K562 (cell line): ENCODE results near the gene KNDC1. TPM values are rescaled to one million over a fixed set of nuclear protein-coding genes. Genes with fewer than 3 reads are reported as not detected.

ENCODE experiments used
- ATAC-seq: fragments of 200-7000 bp; cut with Tn5 transposase; 3 replicates; pipeline ENCODE4 v1.9.1; 2020; ENCODE audit warnings: moderate library complexity
- BruUV-seq: library from RNA; stranded (reverse); fragments of 400-500 nt; replicated peaks from 2 replicates; lab custom pipeline; 2021; lab: Mats Ljungman, UMichigan
- CTCF ChIA-PET: fragments of 300-600 bp; formaldehyde crosslinking; extraction: SDS; loops from one replicate; lab custom pipeline; 2021; ENCODE audit warnings: low intra/inter-chr PET ratio; lab: Yijun Ruan, JAX
- POLR2A ChIA-PET: fragments of 300-600, 350-650 bp; sonication (Branson Sonifier 250); formaldehyde crosslinking; extraction: SDS; loops from one replicate; lab custom pipeline; 2021; ENCODE audit warnings: antibody characterized with exemption, inconsistent platforms; lab: Yijun Ruan, JAX
- DNase-seq, 4 experiments: peaks; one replicate each; pipeline versions ENCODE4 v3.0.0 to v3.0.0-alpha.2; 2011 to 2018; ENCODE audit warnings: low spot score in 3 of 4, mixed read lengths in 3 of 4; ENCODE audit errors: extremely low read depth in 1 of 4
- FAIRE-seq: peaks from 2 replicates; lab custom pipeline; 2011; peaks lifted over from hg19 to GRCh38; lab: Jason Lieb, UNC
- H2AFZ ChIP-seq: 2 replicates; pipeline ENCODE4 v1.6.0; 2011; ENCODE audit warnings: low read depth, low read length, control low read depth, inconsistent platforms
- H3K27ac ChIP-seq: fragments of 200-600 bp; 3 replicates; pipeline ENCODE4 v1.8.0; 2011; ENCODE audit warnings: low read depth, mild to moderate bottlenecking, control low read depth, inconsistent platforms, low read length, moderate library complexity, mixed read lengths; ENCODE audit errors: extremely low read depth
- H3K27me3 ChIP-seq, 2 experiments: fragments of 300-600 bp in 1 of 2; 2 replicates in 1 of 2; 3 replicates in 1 of 2; pipeline versions ENCODE4 v1.6.0 to v1.8.0; 2011; ENCODE audit warnings: inconsistent platforms in 2 of 2, low read length in 2 of 2, mild to moderate bottlenecking in 1 of 2, mixed read lengths in 1 of 2, moderate library complexity in 1 of 2; ENCODE audit not compliant: control insufficient read depth in 2 of 2, insufficient read depth in 2 of 2
- H3K36me3 ChIP-seq: fragments of 300-600 bp; 3 replicates; pipeline ENCODE4 v1.8.0; 2011; ENCODE audit warnings: mild to moderate bottlenecking, low read length, inconsistent platforms; ENCODE audit not compliant: control insufficient read depth, insufficient read depth
- H3K4me1 ChIP-seq, 2 experiments: fragments of 200-600 bp in 1 of 2; replicated peaks in 1 of 2; 2 replicates in 1 of 2; 3 replicates in 1 of 2; pipeline versions ENCODE4 v1.5.1 to v1.8.0; 2011; ENCODE audit warnings: inconsistent platforms in 2 of 2, low read length in 2 of 2, mild to moderate bottlenecking in 1 of 2, mixed read lengths in 1 of 2, moderate library complexity in 1 of 2; ENCODE audit not compliant: control insufficient read depth in 2 of 2, insufficient read depth in 2 of 2
- H3K4me2 ChIP-seq: 2 replicates; pipeline ENCODE4 v1.6.1; 2011; ENCODE audit warnings: low read length, control low read depth, inconsistent platforms, mixed read lengths; ENCODE audit not compliant: insufficient read depth
- H3K4me3 ChIP-seq: fragments of 200-600 bp; sonication (generic), shearing (Covaris generic); 2 replicates; pipeline ENCODE4 v1.5.1; 2016; ENCODE audit warnings: control low read depth, inconsistent platforms
- H3K79me2 ChIP-seq: fragments of 200-600 bp; 3 replicates; pipeline ENCODE4 v1.8.0; 2011; ENCODE audit warnings: low read length, inconsistent platforms; ENCODE audit not compliant: control insufficient read depth, insufficient read depth
- H3K9ac ChIP-seq, 2 experiments: 2 replicates each; pipeline versions ENCODE4 v1.6.0 to v1.6.1; 2011; ENCODE audit warnings: low read depth in 2 of 2, low read length in 2 of 2, control low read depth in 1 of 2, inconsistent platforms in 1 of 2, mild to moderate bottlenecking in 1 of 2, mixed read lengths in 1 of 2; ENCODE audit not compliant: insufficient read depth in 1 of 2
- H3K9me1 ChIP-seq: one replicate; pipeline ENCODE4 v1.6.0; 2011; ENCODE audit warnings: inconsistent platforms, mild to moderate bottlenecking, low read length, moderate library complexity; ENCODE audit not compliant: control insufficient read depth, insufficient read depth
- H3K9me3 ChIP-seq: replicated peaks from 2 replicates; pipeline ENCODE4 v1.5.1; 2011; ENCODE audit warnings: low read depth, low read length, inconsistent platforms; ENCODE audit not compliant: control insufficient read depth, insufficient read depth
- H4K20me1 ChIP-seq: replicated peaks from 2 replicates; pipeline ENCODE4 v1.6.1; 2011; ENCODE audit warnings: low read length, inconsistent platforms, mixed read lengths; ENCODE audit not compliant: control insufficient read depth, insufficient read depth
- ATF6 ChIP-seq: sonication (generic); formaldehyde crosslinking; IDR thresholded peaks from 2 replicates; pipeline ENCODE4 v1.4.0; 2020; ENCODE audit warnings: mild to moderate bottlenecking, missing genetic modification reagents
- E2F5 ChIP-seq: sonication (generic); formaldehyde crosslinking; IDR thresholded peaks from 2 replicates; pipeline ENCODE4 v1.8.0; 2022; ENCODE audit warnings: mild to moderate bottlenecking, missing genetic modification reagents
- EWSR1 ChIP-seq: fragments of 450-650 bp; IDR thresholded peaks from 2 replicates; pipeline ENCODE4 v1.6.1; 2018; ENCODE audit warnings: borderline replicate concordance, mild to moderate bottlenecking, low read depth, moderate library complexity; ENCODE audit not compliant: partially characterized antibody
- HCFC1 ChIP-seq: IDR thresholded peaks from 2 replicates; pipeline ENCODE4 v1.6.1; 2012; ENCODE audit warnings: low read depth, low read length, improper control_type of control experiment
- IFI16 ChIP-seq: fragments of 250-450 bp; sonication (Bioruptor Pico); IDR thresholded peaks from 2 replicates; pipeline ENCODE4 v2.1.2; 2022; ENCODE audit warnings: mild to moderate bottlenecking, inconsistent platforms
- ZEB2 ChIP-seq: fragments of 450-650 bp; IDR thresholded peaks from 2 replicates; pipeline ENCODE4 v1.6.1; 2016
- ZNF12 ChIP-seq: sonication (generic); formaldehyde crosslinking; IDR thresholded peaks from 2 replicates; pipeline ENCODE4 v1.4.0; 2020; ENCODE audit warnings: mild to moderate bottlenecking, missing genetic modification reagents
- ZNF217 ChIP-seq: sonication (generic); formaldehyde crosslinking; IDR thresholded peaks from 2 replicates; pipeline ENCODE4 v1.8.0; 2022; ENCODE audit warnings: mild to moderate bottlenecking, missing genetic modification reagents
- ZNF445 ChIP-seq: fragments of 250-450 bp; sonication (Bioruptor Pico); IDR thresholded peaks from 2 replicates; pipeline ENCODE4 v1.4.0; 2020; ENCODE audit warnings: low read depth, mild to moderate bottlenecking, moderate library complexity
- ZNF76 ChIP-seq: fragments of 250-450 bp; sonication (Bioruptor Pico); IDR thresholded peaks from 2 replicates; pipeline ENCODE4 v1.4.0; 2020; ENCODE audit warnings: mild to moderate bottlenecking, moderate library complexity, borderline replicate concordance
- WGBS: fragments of 100-300 bp; shearing (Covaris generic); methylation state at CpG from one replicate; pipeline ENCODE4 v1.1.6; 2016; ENCODE audit warnings: low coverage, mixed read lengths; ENCODE audit not compliant: insufficient coverage; ENCODE audit errors: missing lambda C conversion rate; 5-methylcytosine and 5-hydroxymethylcytosine counted together
- in situ Hi-C: fragments of 300-500 bp; cut with MboI; formaldehyde crosslinking; loops from 4 replicates; pipeline ENCODE4 v1.15.0; 2018; ENCODE audit warnings: inconsistent platforms, mixed read lengths
- intact Hi-C: fragments of 100-400 bp; cut with micrococcal nuclease; formaldehyde crosslinking; loops from 2 replicates; pipeline ENCODE4 v1.14.2; 2022
- polyA plus RNA-seq, 8 experiments: library from polyadenylated mRNA; depleted of rRNA in 4 of 8; stranded (reverse) in 5 of 8; unstranded in 3 of 8; fragments of >200 nt; fragmentation: Nextera tagmentation in 2 of 8; fragmentation: Illumina TruSeq in 1 of 8; extraction: Ambion mirVana in 2 of 8; extraction: Trizol in 1 of 8; gene quantifications; 2 replicates each; pipeline versions ENCODE4 v1.2.1 to v1.2.3, GENCODE V29; 2011 to 2014; ENCODE audit warnings: inconsistent platforms in 1 of 8, missing spikeins in 1 of 8
- total RNA-seq, 7 experiments: library from RNA; depleted of rRNA in 6 of 7; stranded (reverse); fragments of >200 nt in 6 of 7; fragmentation: Illumina TruSeq in 2 of 7; extraction: Trizol in 2 of 7; gene quantifications; 2 replicates each; pipeline versions ENCODE4 v1.2.1 to v1.2.3, GENCODE V29; 2011 to 2021; ENCODE audit warnings: low replicate concordance in 1 of 7

Gene KNDC1
- total and polyA plus RNA-seq, 9 of the 15 experiments (the other 6 are each of a cell fraction or from before 2014, with no cell fraction given), result 0.07 to 0.26 (median 0.11) TPM; not detected in 6

DNA sequence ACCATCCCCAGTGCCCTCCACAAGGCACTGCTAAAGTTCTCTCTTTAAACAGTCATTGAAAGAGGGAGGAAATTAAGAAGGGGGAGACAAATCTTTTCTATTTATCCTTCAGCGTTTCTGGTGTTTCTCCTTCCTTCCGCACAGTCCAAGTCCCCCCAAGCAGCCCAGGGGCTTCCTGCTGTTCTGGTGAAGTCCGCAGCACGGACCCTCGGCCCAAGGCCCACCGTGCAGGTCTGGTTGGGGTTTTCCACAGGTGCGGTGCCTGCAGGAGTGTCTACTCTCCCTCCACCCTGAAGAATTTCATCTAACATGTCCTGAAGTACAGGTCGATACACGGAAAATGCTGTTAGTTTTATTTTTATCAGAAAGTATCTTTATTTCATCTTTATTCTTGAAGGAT is 34.1 kb upstream of the KNDC1 start:
- Histone ChIP-seq H3K27ac (no peak overlapping the region), H3K36me3 (no peaks in the 10 kb centered on the region), H3K27me3 (peaks cover 0 to 6% of the 10 kb centered on the region in 2 experiments; a peak in 2 of 5 replicates), H2AFZ (no peak overlapping the region), H4K20me1 (no peaks in the 10 kb centered on the region), H3K4me1 (peaks cover 0 to 29% of the 10 kb centered on the region in 2 experiments; a peak in 3 of 5 replicates), H3K4me2 (no peak overlapping the region), H3K9me3 (no peaks in the 10 kb centered on the region), H3K4me3 (no peak overlapping the region), H3K9me1 (no peaks in the 10 kb centered on the region), H3K79me2 (no peaks in the 10 kb centered on the region), H3K9ac (no peak overlapping the region)
- ATAC-seq, result no peak
- no TSS peak for BruUV-seq
- intact Hi-C loops, result no loop called here
- ChIA-PET POLR2A (no interaction called here), CTCF (no interaction called here)
- FAIRE-seq, result no peak
- TF ChIP-seq ZEB2 (no peak), ZNF217 (no peak), ZNF445 (no peak), ZNF76 (CRISPR knock-in tag) (no peak), ZNF12 (CRISPR knock-in tag) (no peak), IFI16 (CRISPR knock-in tag) (no peak), E2F5 (no peak), ATF6 (CRISPR knock-in tag) (no peak), EWSR1 (no peak), HCFC1 (no peak)
- 11% methylated on average over 7 of the region's 9 CpGs for WGBS
- in situ Hi-C loops, result no loop called here
- no peak for DNase-seq
